ENCODE results near the gene ARHGEF28.

The ARHGEF28 gene

GRCh38 chr5:73948720-73949119, 322.7 kb downstream of the ARHGEF28 start:
- H3K4me3 ChIP-seq (ENCODE audit: low read length), result no peak overlapping the region
- no peak overlapping the region for H3K9ac ChIP-seq (ENCODE audit: low read length)
- H3K27me3 ChIP-seq (ENCODE audit: control insufficient read depth, insufficient read depth, low read length), result peaks cover 11% of the 10 kb centered on the region
- H3K36me3 ChIP-seq (ENCODE audit: control insufficient read depth, insufficient read depth, low read length), result no peaks in the 10 kb centered on the region
- H3K4me1 ChIP-seq (ENCODE audit: control insufficient read depth, insufficient read depth, low read length), result no peaks in the 10 kb centered on the region
- H3K9me3 ChIP-seq (ENCODE audit: control insufficient read depth, low read length), result no peaks in the 10 kb centered on the region

- Histone ChIP-seq H3K27me3 (ENCODE audit: control insufficient read depth, insufficient read depth, low read length) (peaks cover 11% of the 10 kb centered on the region), H3K4me1 (ENCODE audit: control insufficient read depth, insufficient read depth, low read length) (no peaks in the 10 kb centered on the region), H3K9me3 (ENCODE audit: control insufficient read depth, low read length) (no peaks in the 10 kb centered on the region), H3K36me3 (ENCODE audit: control insufficient read depth, insufficient read depth, low read length) (no peaks in the 10 kb centered on the region), H3K9ac (ENCODE audit: low read length) (no peak overlapping the region), H3K4me3 (ENCODE audit: low read length) (no peak overlapping the region)
These were observed 324.5 kb downstream of the ARHGEF28 start for GRCh38 chr5:73950441-73950873.

GRCh38 chr5:73950912-73951430, 325.0 kb downstream of the ARHGEF28 start:
- Histone ChIP-seq H3K4me1 (ENCODE audit: control insufficient read depth, insufficient read depth, low read length) (no peaks in the 10 kb centered on the region), H3K9me3 (ENCODE audit: control insufficient read depth, low read length) (no peaks in the 10 kb centered on the region), H3K36me3 (ENCODE audit: control insufficient read depth, insufficient read depth, low read length) (no peaks in the 10 kb centered on the region), H3K9ac (ENCODE audit: low read length) (no peak overlapping the region), H3K4me3 (ENCODE audit: low read length) (no peak overlapping the region), H3K27me3 (ENCODE audit: control insufficient read depth, insufficient read depth, low read length) (peaks cover 11% of the 10 kb centered on the region)

GRCh38 chr5:73952872-73953271, 326.9 kb downstream of the ARHGEF28 start:
- no peaks in the 10 kb centered on the region for H3K36me3 ChIP-seq (ENCODE audit: control insufficient read depth, insufficient read depth, low read length)
- no peak overlapping the region for H3K4me3 ChIP-seq (ENCODE audit: low read length)
- H3K9me3 ChIP-seq (ENCODE audit: control insufficient read depth, low read length), result no peaks in the 10 kb centered on the region
- no peak overlapping the region for H3K9ac ChIP-seq (ENCODE audit: low read length)
- peaks cover 11% of the 10 kb centered on the region for H3K27me3 ChIP-seq (ENCODE audit: control insufficient read depth, insufficient read depth, low read length)
- no peaks in the 10 kb centered on the region for H3K4me1 ChIP-seq (ENCODE audit: control insufficient read depth, insufficient read depth, low read length)

DNA sequence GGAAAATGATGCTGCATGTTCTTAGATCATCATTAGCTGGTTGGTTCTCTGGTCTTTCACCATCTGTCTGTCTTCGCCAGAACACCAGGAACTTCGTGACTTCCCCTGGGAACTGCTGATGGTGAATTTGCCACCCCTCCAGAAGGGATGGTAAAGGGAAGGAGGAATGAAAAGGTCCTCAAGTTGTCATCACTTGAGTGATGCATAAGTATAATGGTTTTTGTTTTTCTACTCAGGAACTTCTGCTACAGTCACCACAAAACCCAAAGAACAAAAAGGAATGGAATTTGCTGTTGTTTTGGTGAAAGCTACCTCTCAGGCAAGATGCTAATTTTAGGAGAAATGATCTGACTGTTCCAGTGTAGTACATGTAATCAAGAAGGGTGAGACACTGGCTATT, 328.4 kb downstream of the ARHGEF28 start:
- no peak overlapping the region for H3K9ac ChIP-seq (ENCODE audit: low read length)
- no peaks in the 10 kb centered on the region for H3K36me3 ChIP-seq (ENCODE audit: control insufficient read depth, insufficient read depth, low read length)
- H3K9me3 ChIP-seq (ENCODE audit: control insufficient read depth, low read length), result no peaks in the 10 kb centered on the region
- peaks cover 11% of the 10 kb centered on the region for H3K27me3 ChIP-seq (ENCODE audit: control insufficient read depth, insufficient read depth, low read length)
- no peaks in the 10 kb centered on the region for H3K4me1 ChIP-seq (ENCODE audit: control insufficient read depth, insufficient read depth, low read length)
- no peak overlapping the region for H3K4me3 ChIP-seq (ENCODE audit: low read length)

GRCh38 chr5:73955271-73955846, 329.4 kb downstream of the ARHGEF28 start:
- no peaks in the 10 kb centered on the region for H3K9me3 ChIP-seq (ENCODE audit: control insufficient read depth, low read length)
- H3K27me3 ChIP-seq (ENCODE audit: control insufficient read depth, insufficient read depth, low read length), result peaks cover 11% of the 10 kb centered on the region
- H3K4me3 ChIP-seq (ENCODE audit: low read length), result no peak overlapping the region
- H3K36me3 ChIP-seq (ENCODE audit: control insufficient read depth, insufficient read depth, low read length), result no peaks in the 10 kb centered on the region
- no peak overlapping the region for H3K9ac ChIP-seq (ENCODE audit: low read length)
- H3K4me1 ChIP-seq (ENCODE audit: control insufficient read depth, insufficient read depth, low read length), result no peaks in the 10 kb centered on the region

DNA sequence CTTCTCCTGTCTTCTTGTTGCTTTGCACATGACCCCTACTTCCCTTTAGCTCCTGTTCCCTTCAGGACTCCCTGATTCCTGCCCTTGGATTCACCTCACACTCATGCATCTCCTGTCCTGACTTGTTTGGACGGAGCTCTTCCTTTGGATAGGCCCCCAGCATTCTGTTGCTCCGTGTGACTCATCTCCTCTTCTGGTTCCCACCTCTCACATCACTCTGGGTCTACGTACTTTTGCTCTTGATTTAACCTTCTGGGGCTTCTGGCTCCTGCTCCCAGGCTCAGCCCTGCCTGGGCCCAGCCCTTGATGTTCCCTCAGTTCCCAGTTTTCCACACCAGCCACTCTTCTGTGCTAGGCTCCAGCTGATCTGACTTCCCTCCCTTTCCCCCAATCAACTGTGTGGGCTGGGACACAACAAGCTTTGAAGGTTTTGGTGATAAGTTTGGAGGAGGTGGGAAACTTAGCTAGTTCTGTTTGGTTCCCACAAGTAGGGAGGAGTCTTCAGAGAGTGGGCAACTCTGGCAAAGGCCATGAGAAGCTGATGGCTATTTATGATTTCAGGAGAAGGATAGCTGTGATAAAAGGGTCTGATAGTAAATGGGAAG, 331.5 kb downstream of the ARHGEF28 start:
- Histone ChIP-seq H3K4me1 (ENCODE audit: control insufficient read depth, insufficient read depth, low read length) (no peaks in the 10 kb centered on the region), H3K4me3 (ENCODE audit: low read length) (no peak overlapping the region), H3K27me3 (ENCODE audit: control insufficient read depth, insufficient read depth, low read length) (peaks cover 10% of the 10 kb centered on the region), H3K9ac (ENCODE audit: low read length) (no peak overlapping the region), H3K36me3 (ENCODE audit: control insufficient read depth, insufficient read depth, low read length) (no peaks in the 10 kb centered on the region), H3K9me3 (ENCODE audit: control insufficient read depth, low read length) (no peaks in the 10 kb centered on the region)

DNA sequence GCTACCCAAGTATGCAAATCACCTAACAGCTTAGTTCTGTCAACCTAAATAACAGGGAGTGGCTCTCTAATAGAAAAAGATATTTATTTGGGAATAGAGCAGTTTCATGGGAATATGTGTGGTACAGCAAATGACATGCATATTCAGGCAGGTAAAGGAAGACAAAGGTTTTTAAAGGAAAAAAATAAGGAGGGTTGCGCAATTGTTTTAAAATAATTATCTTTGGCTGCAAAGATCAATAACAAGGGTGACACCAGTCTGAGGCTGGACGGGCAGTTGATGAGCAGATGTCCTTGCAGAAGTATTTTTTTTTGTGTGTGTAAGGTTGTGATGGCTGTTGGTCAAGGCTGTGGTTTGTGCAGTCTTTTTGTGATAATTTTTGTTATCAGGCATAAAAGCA, 332.0 kb downstream of the ARHGEF28 start:
- no peaks in the 10 kb centered on the region for H3K9me3 ChIP-seq (ENCODE audit: control insufficient read depth, low read length)
- no peak overlapping the region for H3K4me3 ChIP-seq (ENCODE audit: low read length)
- H3K9ac ChIP-seq (ENCODE audit: low read length), result no peak overlapping the region
- no peaks in the 10 kb centered on the region for H3K36me3 ChIP-seq (ENCODE audit: control insufficient read depth, insufficient read depth, low read length)
- peaks cover 5% of the 10 kb centered on the region for H3K27me3 ChIP-seq (ENCODE audit: control insufficient read depth, insufficient read depth, low read length)
- no peaks in the 10 kb centered on the region for H3K4me1 ChIP-seq (ENCODE audit: control insufficient read depth, insufficient read depth, low read length)

GRCh38 chr5:73960023-73960422, 334.0 kb downstream of the ARHGEF28 start:
- Histone ChIP-seq H3K9me3 (ENCODE audit: control insufficient read depth, low read length) (no peaks in the 10 kb centered on the region), H3K27me3 (ENCODE audit: control insufficient read depth, insufficient read depth, low read length) (no peaks in the 10 kb centered on the region), H3K4me3 (ENCODE audit: low read length) (no peak overlapping the region), H3K9ac (ENCODE audit: low read length) (no peak overlapping the region), H3K36me3 (ENCODE audit: control insufficient read depth, insufficient read depth, low read length) (no peaks in the 10 kb centered on the region), H3K4me1 (ENCODE audit: control insufficient read depth, insufficient read depth, low read length) (no peaks in the 10 kb centered on the region)

- H3K4me3 ChIP-seq (ENCODE audit: low read length), result no peak overlapping the region
- no peaks in the 10 kb centered on the region for H3K4me1 ChIP-seq (ENCODE audit: control insufficient read depth, insufficient read depth, low read length)
- H3K27me3 ChIP-seq (ENCODE audit: control insufficient read depth, insufficient read depth, low read length), result no peaks in the 10 kb centered on the region
- H3K9me3 ChIP-seq (ENCODE audit: control insufficient read depth, low read length), result no peaks in the 10 kb centered on the region
- H3K9ac ChIP-seq (ENCODE audit: low read length), result no peak overlapping the region
- H3K36me3 ChIP-seq (ENCODE audit: control insufficient read depth, insufficient read depth, low read length), result no peaks in the 10 kb centered on the region
These were observed 334.4 kb downstream of the ARHGEF28 start for GRCh38 chr5:73960426-73960825.

DNA sequence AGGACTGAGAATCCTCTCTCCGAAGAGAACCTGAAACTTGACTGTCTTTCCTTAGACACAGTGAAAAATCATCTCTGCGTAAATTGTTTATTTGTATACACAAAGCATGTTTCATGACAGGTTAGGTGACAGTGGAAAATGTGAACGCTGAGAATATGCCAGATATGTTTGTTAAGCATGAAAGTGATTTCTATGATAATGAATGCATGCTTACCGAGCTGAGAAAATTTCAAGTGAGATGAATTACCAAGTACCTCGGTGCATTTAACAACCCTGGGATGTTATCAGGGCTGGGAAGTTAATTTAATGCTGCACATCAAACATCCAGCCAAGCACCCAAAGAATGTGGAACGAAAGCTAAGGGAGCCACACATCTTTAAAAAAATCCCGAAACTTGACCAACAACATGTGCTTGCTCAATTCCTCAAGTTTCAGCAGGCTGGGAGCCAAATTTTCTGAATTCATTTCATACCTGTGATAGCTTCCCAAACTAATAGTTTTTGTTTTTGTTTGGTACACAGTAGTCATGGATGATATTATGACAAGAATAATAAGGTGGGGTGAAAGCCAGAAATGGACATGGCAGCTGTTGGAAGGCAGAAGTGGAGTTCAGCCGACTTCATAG, 336.9 kb downstream of the ARHGEF28 start:
- no peaks in the 10 kb centered on the region for H3K9me3 ChIP-seq (ENCODE audit: control insufficient read depth, low read length)
- no peak overlapping the region for H3K4me3 ChIP-seq (ENCODE audit: low read length)

GRCh38 chr5:73964352-73964865, 338.4 kb downstream of the ARHGEF28 start:
- Histone ChIP-seq H3K36me3 (ENCODE audit: control insufficient read depth, insufficient read depth, low read length) (no peaks in the 10 kb centered on the region), H3K4me3 (ENCODE audit: low read length) (no peak overlapping the region), H3K9ac (ENCODE audit: low read length) (no peak overlapping the region), H3K27me3 (ENCODE audit: control insufficient read depth, insufficient read depth, low read length) (peaks cover 5% of the 10 kb centered on the region), H3K4me1 (ENCODE audit: control insufficient read depth, insufficient read depth, low read length) (no peaks in the 10 kb centered on the region), H3K9me3 (ENCODE audit: control insufficient read depth, low read length) (no peaks in the 10 kb centered on the region)

More for the DNA sequence above, 336.9 kb downstream of the ARHGEF28 start:
- Histone ChIP-seq H3K27me3 (ENCODE audit: control insufficient read depth, insufficient read depth, low read length) (peaks cover 5% of the 10 kb centered on the region), H3K4me1 (ENCODE audit: control insufficient read depth, insufficient read depth, low read length) (no peaks in the 10 kb centered on the region), H3K36me3 (ENCODE audit: control insufficient read depth, insufficient read depth, low read length) (no peaks in the 10 kb centered on the region), H3K9ac (ENCODE audit: low read length) (no peak overlapping the region)
